Stimulated activated CD4-positive, alpha-beta T cell treated with anti-CD3 and anti-CD28 coated beads, Interleukin-15, amount 100 ng/mL, for 24 hours (primary cell): ENCODE data around the gene DNMT3B.
"Not testable (repeated sequence)": the region's sequence is repeated elsewhere in the genome, so short reads cannot be mapped to it uniquely, and the experiment has no call there.

Experiments
- DNase-seq: peaks from one replicate; pipeline ENCODE4 v3.0.0-alpha.2; 2020

The DNMT3B gene

GRCh38 chr20:32763202-32764004 lies 1.2 kb downstream of the DNMT3B start:
- peak; percentile 12 for DNase-seq

- DNase-seq: no peak
These were observed 2.1 kb downstream of the DNMT3B start for GRCh38 chr20:32764005-32764960.

- DNase-seq: not testable (repeated sequence)
These were observed 3.2 kb downstream of the DNMT3B start for GRCh38 chr20:32765230-32765875.

GRCh38 chr20:32767418-32768198 lies 5.4 kb downstream of the DNMT3B start:
- DNase-seq: no peak

- DNase-seq: no peak
These were observed 9.9 kb downstream of the DNMT3B start for GRCh38 chr20:32772046-32772445.

GRCh38 chr20:32773223-32773622 lies 11.0 kb downstream of the DNMT3B start:
- DNase-seq: no peak

GRCh38 chr20:32773855-32774254 lies 11.7 kb downstream of the DNMT3B start:
- no peak for DNase-seq

- DNase-seq: no peak
These were observed 13.3 kb downstream of the DNMT3B start for GRCh38 chr20:32775336-32775991.

- DNase-seq: no peak
These were observed 15.2 kb downstream of the DNMT3B start for GRCh38 chr20:32777177-32777956.

- no peak for DNase-seq
These were observed 17.5 kb downstream of the DNMT3B start for GRCh38 chr20:32779500-32780211.

- DNase-seq: no peak
These were observed 18.1 kb downstream of the DNMT3B start for GRCh38 chr20:32780278-32780677.

- no peak for DNase-seq
These were observed 18.8 kb downstream of the DNMT3B start for GRCh38 chr20:32780749-32781655.

- DNase-seq: no peak
These were observed 22.3 kb downstream of the DNMT3B start for GRCh38 chr20:32784369-32785080.

- no peak for DNase-seq
These were observed 24.0 kb downstream of the DNMT3B start for GRCh38 chr20:32786059-32786760.

- no peak for DNase-seq
These were observed 25.0 kb downstream of the DNMT3B start for GRCh38 chr20:32787168-32787567.

GRCh38 chr20:32789896-32790750 lies 27.9 kb downstream of the DNMT3B start:
- peak; percentile 81 for DNase-seq

GRCh38 chr20:32790751-32791057 lies 28.5 kb downstream of the DNMT3B start:
- DNase-seq: no peak
